Pancreas (tissue), 10 donors: ENCODE measurements around the gene CYP17A1. TPM values are rescaled to one million over a fixed set of nuclear protein-coding genes. Genes with fewer than 3 reads are reported as not detected.

Experiments used
- ATAC-seq, 4 donors: fragments of 200-7000 bp; cut with Tn5 transposase; one replicate each; pipeline versions ENCODE4 v1.8.0 to v1.9.1; 2020; ENCODE audit warnings: mild to moderate bottlenecking in 4 of 4, moderate library complexity in 4 of 4
- DNase-seq, 6 donors: peaks; one replicate each; pipeline ENCODE4 v3.0.0-alpha.2; 2020
- FAIRE-seq: peaks from 2 replicates; lab custom pipeline; 2012; peaks lifted over from hg19 to GRCh38; lab: Jason Lieb, UNC
- H3K27ac ChIP-seq, 4 donors: fragments of 200-600 bp; sonication (generic); 1 replicate in 3 of 4; 2 replicates in 1 of 4; pipeline versions ENCODE4 v1.5.0 to v1.8.0; 2020
- H3K27me3 ChIP-seq, 4 donors: fragments of 200-600 bp; one replicate each; pipeline ENCODE4 v1.8.0; 2021
- H3K36me3 ChIP-seq, 3 donors: fragments of 200-600 bp; sonication (generic) in 1 of 3; one replicate each; pipeline versions ENCODE4 v1.5.0 to v1.8.0; 2020 to 2021
- H3K4me1 ChIP-seq, 3 donors: fragments of 200-600 bp; one replicate each; pipeline ENCODE4 v1.8.0; 2021
- H3K4me3 ChIP-seq, 4 donors: fragments of 200-600 bp; sonication (generic) in 2 of 4; one replicate each; pipeline versions ENCODE4 v1.5.0 to v1.8.0; 2020 to 2021
- H3K9me3 ChIP-seq, 4 donors: fragments of 200-600 bp; one replicate each; pipeline ENCODE4 v1.8.0; 2021
- WGBS, 2 donors: extraction: QIAGEN DNeasy Blood & Tissue Kit; methylation state at CpG; one replicate each; pipeline ENCODE4 v1.1.7; 2013; 5-methylcytosine and 5-hydroxymethylcytosine counted together
- intact Hi-C, 3 donors: fragments of 100-400 bp; cut with DNase I; formaldehyde crosslinking; loops; one replicate each; pipeline versions ENCODE4 v1.11.1 to v1.14.2; 2022
- polyA plus RNA-seq, 2 donors: library from polyadenylated mRNA; stranded (reverse); fragments of 200-250 nt; gene quantifications; one replicate each; pipeline ENCODE4 v1.2.3, GENCODE V29; 2013
- total RNA-seq, 6 donors: library from RNA; stranded (reverse); fragmentation: NEBNext Ultra II Directional in 4 of 6; extraction: Animal tissue kit (Norgen Biotek cat#: 25700) in 4 of 6; gene quantifications; one replicate each; pipeline versions ENCODE4 v1.2.1 to v1.2.4, GENCODE V29; 2021 to 2023
- TF ChIP-seq, protein P1 (sequence below), 4 donors: fragments of 200-600 bp; sonication (generic) in 3 of 4; IDR thresholded peaks; one replicate each; pipeline versions ENCODE4 v1.5.0 to v1.8.0; 2021; ENCODE audit warnings: antibody characterized with exemption in 4 of 4
- donor health status: healthy with polysubstance abuse.
- donor health status: DM: no; HTN: no; CAD: no; lungs with moderate emphysema.
- donor health status: DM: no; HTN: no; CAD: no.
- donor health status: control.
- donor health status: control.
- donor health status: Bipolar disorder and iron deficiency.
- donor health status: DM: yes; HTN: yes; CAD: no.
- donor health status: DM: no; HTN: no; CAD: no.
- donor health status: DM: no; HTN: no; CAD: no.
- donor health status: DM: yes; HTN: yes; CAD: no.

CYP17A1 gene
- total and polyA plus RNA-seq, 8 donors: 0.11 to 6.4 (median 0.35) TPM; not detected in 1

DNA sequence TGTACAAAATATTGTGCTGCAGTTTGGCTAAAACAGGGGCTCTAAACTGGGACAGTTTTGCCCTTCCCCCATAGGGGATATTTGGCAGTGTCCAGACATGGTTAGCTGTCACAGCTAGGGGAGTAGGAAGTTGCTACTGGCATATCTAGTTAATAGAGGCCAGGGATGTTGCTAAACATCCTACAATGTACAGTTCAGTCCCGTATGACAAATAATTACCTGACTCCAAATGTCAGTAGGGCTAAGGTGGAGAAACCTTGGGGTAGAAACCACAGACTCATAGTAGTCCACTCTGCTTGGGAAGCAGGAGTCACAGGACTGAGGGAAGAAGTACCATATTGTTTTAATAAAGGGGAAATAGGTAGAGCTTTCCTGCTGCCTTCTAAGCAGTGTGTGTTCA is 53.6 kb downstream of the CYP17A1 start:
- peak in 3 of 4 donors; percentile 4 to 30 (median 18) for ATAC-seq
- TF ChIP-seq, protein P1, sequence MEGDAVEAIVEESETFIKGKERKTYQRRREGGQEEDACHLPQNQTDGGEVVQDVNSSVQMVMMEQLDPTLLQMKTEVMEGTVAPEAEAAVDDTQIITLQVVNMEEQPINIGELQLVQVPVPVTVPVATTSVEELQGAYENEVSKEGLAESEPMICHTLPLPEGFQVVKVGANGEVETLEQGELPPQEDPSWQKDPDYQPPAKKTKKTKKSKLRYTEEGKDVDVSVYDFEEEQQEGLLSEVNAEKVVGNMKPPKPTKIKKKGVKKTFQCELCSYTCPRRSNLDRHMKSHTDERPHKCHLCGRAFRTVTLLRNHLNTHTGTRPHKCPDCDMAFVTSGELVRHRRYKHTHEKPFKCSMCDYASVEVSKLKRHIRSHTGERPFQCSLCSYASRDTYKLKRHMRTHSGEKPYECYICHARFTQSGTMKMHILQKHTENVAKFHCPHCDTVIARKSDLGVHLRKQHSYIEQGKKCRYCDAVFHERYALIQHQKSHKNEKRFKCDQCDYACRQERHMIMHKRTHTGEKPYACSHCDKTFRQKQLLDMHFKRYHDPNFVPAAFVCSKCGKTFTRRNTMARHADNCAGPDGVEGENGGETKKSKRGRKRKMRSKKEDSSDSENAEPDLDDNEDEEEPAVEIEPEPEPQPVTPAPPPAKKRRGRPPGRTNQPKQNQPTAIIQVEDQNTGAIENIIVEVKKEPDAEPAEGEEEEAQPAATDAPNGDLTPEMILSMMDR (IDR thresholded peaks at IDR 0.05): no peak
- WGBS, 2 donors: 67 to 78% methylated on average over 1 of the region's 1 CpG

DNA sequence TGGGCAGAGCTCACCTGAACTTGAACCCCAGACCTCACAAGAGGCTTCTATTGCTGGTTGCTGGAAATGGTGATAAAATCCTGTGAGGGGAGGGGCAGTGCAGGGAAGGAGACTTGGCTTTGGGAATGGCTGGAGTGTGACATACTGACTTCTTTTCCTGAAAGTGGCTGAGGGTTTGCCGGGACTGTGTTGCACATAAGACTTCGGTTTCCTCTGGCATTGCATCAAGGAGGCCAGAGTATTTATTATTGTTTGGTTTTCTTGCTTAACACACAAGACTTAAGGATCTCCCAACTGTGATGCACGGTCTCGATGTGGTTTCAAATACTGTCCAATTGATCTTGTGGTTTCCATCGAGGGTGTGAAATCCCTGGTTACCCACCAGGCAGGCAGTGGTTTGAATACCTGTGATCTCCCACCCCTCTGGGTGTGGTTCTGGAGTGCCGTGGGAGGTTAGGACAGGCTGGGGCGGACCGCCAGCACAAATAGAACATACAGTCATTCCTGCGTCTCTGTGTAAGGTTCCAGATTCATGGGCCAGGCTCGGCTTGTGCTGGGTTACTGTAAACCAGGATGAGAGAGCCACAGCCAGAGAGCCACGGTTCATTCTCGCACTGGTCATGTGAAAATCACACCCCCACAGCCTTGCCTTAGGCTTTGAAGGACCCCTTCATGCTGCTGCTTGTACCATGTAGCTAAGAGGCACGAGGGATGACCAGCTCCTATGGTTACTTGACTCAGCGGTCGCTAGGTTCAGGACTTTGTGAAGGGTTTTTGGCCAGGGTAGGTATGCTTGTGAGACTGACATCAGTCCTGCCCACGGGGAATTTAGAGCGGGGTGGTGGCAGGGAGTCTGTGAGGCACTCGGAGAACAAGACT is 54.3 kb downstream of the CYP17A1 start:
- no peaks in the 10 kb centered on the region for H3K9me3 ChIP-seq
- no peak overlapping the region for H3K4me3 ChIP-seq
- H3K4me1 ChIP-seq: peaks cover 0 to 33% (median 5%) of the 10 kb centered on the region in 3 donors
- no peak for FAIRE-seq
- DNase-seq: no peak
- intact Hi-C loops: no loop called here
- WGBS, 2 donors: 81 to 82% methylated on average over 18 of the region's 18 CpGs
- H3K27me3 ChIP-seq: no peaks in the 10 kb centered on the region
- TF ChIP-seq, protein P1 (IDR thresholded peaks at IDR 0.05): no peak
- peak in 3 of 4 donors; percentile 46 to 61 (median 47) for ATAC-seq
- H3K36me3 ChIP-seq: no peaks in the 10 kb centered on the region
- peak overlapping the region in 3 of 4 donors; percentile 16 to 73 (median 60) for H3K27ac ChIP-seq

More for the DNA sequence above, 53.6 kb downstream of the CYP17A1 start:
- H3K9me3 ChIP-seq: no peaks in the 10 kb centered on the region
- H3K27me3 ChIP-seq: no peaks in the 10 kb centered on the region
- H3K4me1 ChIP-seq: peaks cover 0 to 33% (median 5%) of the 10 kb centered on the region in 3 donors
- H3K27ac ChIP-seq: peak overlapping the region in 2 of 4 donors; percentile 60 to 73
- H3K36me3 ChIP-seq: no peaks in the 10 kb centered on the region
- no peak for DNase-seq
- intact Hi-C loops: no loop called here
- FAIRE-seq: no peak
- H3K4me3 ChIP-seq: no peak overlapping the region

DNA sequence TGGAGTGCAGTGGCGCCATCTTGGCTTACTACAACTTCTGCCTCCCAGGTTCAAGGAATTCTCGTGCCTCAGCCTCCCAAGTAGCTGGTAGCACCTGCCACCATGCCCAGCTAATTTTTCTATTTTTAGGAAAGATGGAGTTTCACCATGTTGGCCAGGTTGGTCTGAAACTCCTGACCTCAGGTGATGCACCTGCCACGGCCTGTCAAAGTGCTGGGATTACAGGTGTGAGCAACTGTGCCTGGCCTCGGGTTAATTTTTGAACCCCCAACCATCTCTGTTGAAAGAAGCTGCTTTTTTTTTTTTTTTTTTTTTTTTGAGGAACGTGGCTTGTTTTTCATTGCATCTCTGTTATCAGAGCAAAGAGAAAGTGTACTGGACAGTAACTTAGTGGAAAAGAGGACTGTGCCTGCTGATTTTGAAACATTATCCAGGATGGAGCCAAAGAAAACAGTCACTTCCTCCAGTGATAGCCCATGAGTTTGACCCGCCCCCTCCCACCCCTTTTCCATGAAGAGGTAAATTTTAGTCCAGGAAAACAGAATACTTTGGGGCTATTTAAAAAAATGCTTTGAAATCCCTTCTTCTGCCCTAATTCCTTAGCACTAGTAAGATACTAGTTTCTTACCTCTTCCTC is 55.2 kb downstream of the CYP17A1 start:
- WGBS, 2 donors: 66 to 70% methylated on average over 6 of the region's 6 CpGs
- FAIRE-seq: no peak
- intact Hi-C loops: no loop called here
- Histone ChIP-seq H3K27me3 (no peaks in the 10 kb centered on the region), H3K36me3 (no peaks in the 10 kb centered on the region), H3K4me3 (no peak overlapping the region), H3K27ac (peak overlapping the region in 2 of 4 donors; percentile 60 to 73), H3K9me3 (no peaks in the 10 kb centered on the region), H3K4me1 (peaks cover 0 to 41% (median 5%) of the 10 kb centered on the region in 3 donors)
- TF ChIP-seq, protein P1 (IDR thresholded peaks at IDR 0.05): no peak
- DNase-seq: no peak
- ATAC-seq: peak; percentile 57 to 66 (median 60)

DNA sequence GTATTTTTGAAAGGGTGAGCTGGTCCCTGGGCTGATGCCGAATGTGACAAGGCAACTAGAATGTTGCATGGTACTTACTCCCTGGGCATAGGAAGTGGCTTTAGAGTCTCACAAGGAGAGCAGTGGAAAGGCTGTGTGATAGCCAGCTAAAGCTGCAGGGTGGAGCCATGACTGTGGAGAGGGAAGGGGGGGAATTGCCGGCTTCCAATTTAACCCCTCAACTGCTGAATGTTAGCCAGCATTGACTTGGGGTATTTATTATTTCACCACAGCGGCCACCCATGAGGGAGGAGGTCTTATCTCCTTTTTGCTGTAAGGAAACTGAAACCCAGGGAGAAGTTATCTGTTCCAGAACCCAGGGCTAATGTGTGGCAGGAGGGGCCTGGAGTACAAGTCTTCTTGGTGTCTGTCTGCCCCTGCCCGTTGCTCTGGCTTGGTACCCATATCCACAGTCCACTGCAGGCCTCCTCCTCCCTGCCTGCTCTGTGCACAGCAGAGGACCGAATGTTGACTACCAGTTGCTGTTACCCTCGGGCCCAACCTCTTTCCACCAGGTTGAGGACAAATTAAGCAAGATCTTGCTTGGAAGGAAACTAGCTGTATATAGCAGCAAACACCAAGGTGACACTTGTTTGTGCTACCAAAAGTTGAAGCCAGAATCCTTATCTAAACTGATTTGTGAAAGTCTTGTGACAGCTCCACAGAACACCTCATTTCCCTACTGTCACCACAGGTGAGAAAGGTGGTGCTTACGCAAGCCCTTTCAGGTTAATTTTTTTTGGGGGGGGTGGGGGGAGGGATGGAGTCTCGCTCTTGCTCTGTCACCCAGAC is 55.9 kb downstream of the CYP17A1 start:
- DNase-seq (no peak), ATAC-seq (no peak), FAIRE-seq (no peak)
- H3K27ac ChIP-seq: peak overlapping the region in 2 of 4 donors; percentile 60 to 73
- no peak overlapping the region for H3K4me3 ChIP-seq
- 60 to 68% methylated on average over 8 of the region's 8 CpGs for WGBS, 2 donors
- H3K27me3 ChIP-seq: no peaks in the 10 kb centered on the region
- TF ChIP-seq, protein P1 (IDR thresholded peaks at IDR 0.05): no peak
- peaks cover 4 to 47% (median 7%) of the 10 kb centered on the region in 3 donors for H3K4me1 ChIP-seq
- intact Hi-C loops: no loop called here
- H3K9me3 ChIP-seq: no peaks in the 10 kb centered on the region
- H3K36me3 ChIP-seq: no peaks in the 10 kb centered on the region

Other genes starting within 250 kb of the CYP17A1 start
- gene TRIM8, start 192.9 kb downstream of the CYP17A1 start, total RNA-seq: 100 to 1,000 TPM in 1 of 6 donors, 10 to 100 TPM in 5; 65.2 to 106 (median 76.7) TPM
- 10 to 100 TPM; 42.2 to 53.2 TPM for gene TRIM8, start 192.9 kb downstream of the CYP17A1 start, polyA plus RNA-seq
- 1 to 10 TPM; 2.5 to 4.5 (median 3.1) TPM for gene ARL3, start 123.0 kb downstream of the CYP17A1 start, total RNA-seq
- gene ARL3, start 123.0 kb downstream of the CYP17A1 start, polyA plus RNA-seq: 1 to 10 TPM; 2.4 to 8.0 TPM
- 10 to 100 TPM in 4 of 6 donors, 1 to 10 TPM in 2; 6.2 to 21.6 (median 10.4) TPM for gene SFXN2, start 122.8 kb downstream of the CYP17A1 start, total RNA-seq
- gene SFXN2, start 122.8 kb downstream of the CYP17A1 start, polyA plus RNA-seq: 1 to 10 TPM; 5.6 to 9.0 TPM
- 10 to 100 TPM in 5 of 6 donors, 1 to 10 TPM in 1; 9.0 to 27.3 (median 12.1) TPM for gene WBP1L, start 93.5 kb downstream of the CYP17A1 start, total RNA-seq
- 10 to 100 TPM; 10.5 to 11.0 TPM for gene WBP1L, start 93.5 kb downstream of the CYP17A1 start, polyA plus RNA-seq
- gene BORCS7, start 16.8 kb upstream of the CYP17A1 start, total RNA-seq: 10 to 100 TPM in 2 of 6 donors, 1 to 10 TPM in 4; 5.3 to 11.8 (median 9.6) TPM
- 10 to 100 TPM; 11.1 to 24.3 TPM for gene BORCS7, start 16.8 kb upstream of the CYP17A1 start, polyA plus RNA-seq
- 1 to 10 TPM in 5 of 6 donors, under 1 TPM in 1; 0.87 to 3.2 (median 2.7) TPM for gene AS3MT, start 32.1 kb upstream of the CYP17A1 start, total RNA-seq
- gene AS3MT, start 32.1 kb upstream of the CYP17A1 start, polyA plus RNA-seq: 10 to 100 TPM in 1 of 2 donors, 1 to 10 TPM in 1; 6.3 to 11.4 TPM
- gene CNNM2, start 80.9 kb upstream of the CYP17A1 start, total RNA-seq: 1 to 10 TPM; 4.4 to 8.9 (median 6.0) TPM
- gene CNNM2, start 80.9 kb upstream of the CYP17A1 start, polyA plus RNA-seq: 1 to 10 TPM; 2.0 to 2.7 TPM